OCI-LY1 (cell line): ENCODE results near the gene CCNT2.

Experiments used
- CTCF ChIP-seq: fragments of 200-600 bp; sonication (generic), shearing (Covaris generic); IDR thresholded peaks from 2 replicates; pipeline ENCODE4 v1.5.1; 2017; ENCODE audit warnings: mild to moderate bottlenecking, antibody characterized with exemption, low read length, moderate library complexity, mixed read lengths
- EZH2 ChIP-seq: fragments of 200-600 bp; sonication (generic), shearing (Covaris generic); IDR thresholded peaks from 2 replicates; pipeline ENCODE4 v1.8.0; 2017; ENCODE audit warnings: borderline replicate concordance, mixed run types, mild to moderate bottlenecking, antibody characterized with exemption, low read length, moderate library complexity, mixed read lengths

GRCh38 chr2:134934150-134934549 is 15.5 kb downstream of the CCNT2 start:
- TF ChIP-seq CTCF (no peak), EZH2 (no peak)
